K562 (cell line): ENCODE results near the gene ST6GALNAC6. TPM values are rescaled to one million over a fixed set of nuclear protein-coding genes. Genes with fewer than 3 reads are reported as not detected.
A peak's percentile ranks its signal among the peaks of the same experiment; 100 is the strongest.

Experiments used
- ATAC-seq: fragments of 200-7000 bp; cut with Tn5 transposase; 3 replicates; pipeline ENCODE4 v1.9.1; 2020; ENCODE audit warnings: moderate library complexity
- BruUV-seq: library from RNA; stranded (reverse); fragments of 400-500 nt; replicated peaks from 2 replicates; lab custom pipeline; 2021; lab: Mats Ljungman, UMichigan
- CTCF ChIA-PET: fragments of 300-600 bp; formaldehyde crosslinking; extraction: SDS; loops from one replicate; lab custom pipeline; 2021; ENCODE audit warnings: low intra/inter-chr PET ratio; lab: Yijun Ruan, JAX
- POLR2A ChIA-PET: fragments of 300-600, 350-650 bp; sonication (Branson Sonifier 250); formaldehyde crosslinking; extraction: SDS; loops from one replicate; lab custom pipeline; 2021; ENCODE audit warnings: antibody characterized with exemption, inconsistent platforms; lab: Yijun Ruan, JAX
- DNase-seq, 4 experiments: peaks; one replicate each; pipeline versions ENCODE4 v3.0.0 to v3.0.0-alpha.2; 2011 to 2018; ENCODE audit warnings: low spot score in 3 of 4, mixed read lengths in 3 of 4; ENCODE audit errors: extremely low read depth in 1 of 4
- FAIRE-seq: peaks from 2 replicates; lab custom pipeline; 2011; peaks lifted over from hg19 to GRCh38; lab: Jason Lieb, UNC
- H2AFZ ChIP-seq: 2 replicates; pipeline ENCODE4 v1.6.0; 2011; ENCODE audit warnings: low read depth, low read length, control low read depth, inconsistent platforms
- H3K27ac ChIP-seq: fragments of 200-600 bp; 3 replicates; pipeline ENCODE4 v1.8.0; 2011; ENCODE audit warnings: low read depth, mild to moderate bottlenecking, control low read depth, inconsistent platforms, low read length, moderate library complexity, mixed read lengths; ENCODE audit errors: extremely low read depth
- H3K27me3 ChIP-seq, 2 experiments: fragments of 300-600 bp in 1 of 2; 2 replicates in 1 of 2; 3 replicates in 1 of 2; pipeline versions ENCODE4 v1.6.0 to v1.8.0; 2011; ENCODE audit warnings: inconsistent platforms in 2 of 2, low read length in 2 of 2, mild to moderate bottlenecking in 1 of 2, mixed read lengths in 1 of 2, moderate library complexity in 1 of 2; ENCODE audit not compliant: control insufficient read depth in 2 of 2, insufficient read depth in 2 of 2
- H3K36me3 ChIP-seq: fragments of 300-600 bp; 3 replicates; pipeline ENCODE4 v1.8.0; 2011; ENCODE audit warnings: mild to moderate bottlenecking, low read length, inconsistent platforms; ENCODE audit not compliant: control insufficient read depth, insufficient read depth
- H3K4me1 ChIP-seq, 2 experiments: fragments of 200-600 bp in 1 of 2; replicated peaks in 1 of 2; 2 replicates in 1 of 2; 3 replicates in 1 of 2; pipeline versions ENCODE4 v1.5.1 to v1.8.0; 2011; ENCODE audit warnings: inconsistent platforms in 2 of 2, low read length in 2 of 2, mild to moderate bottlenecking in 1 of 2, mixed read lengths in 1 of 2, moderate library complexity in 1 of 2; ENCODE audit not compliant: control insufficient read depth in 2 of 2, insufficient read depth in 2 of 2
- H3K4me2 ChIP-seq: 2 replicates; pipeline ENCODE4 v1.6.1; 2011; ENCODE audit warnings: low read length, control low read depth, inconsistent platforms, mixed read lengths; ENCODE audit not compliant: insufficient read depth
- H3K4me3 ChIP-seq: fragments of 200-600 bp; sonication (generic), shearing (Covaris generic); 2 replicates; pipeline ENCODE4 v1.5.1; 2016; ENCODE audit warnings: control low read depth, inconsistent platforms
- H3K79me2 ChIP-seq: fragments of 200-600 bp; 3 replicates; pipeline ENCODE4 v1.8.0; 2011; ENCODE audit warnings: low read length, inconsistent platforms; ENCODE audit not compliant: control insufficient read depth, insufficient read depth
- H3K9ac ChIP-seq, 2 experiments: 2 replicates each; pipeline versions ENCODE4 v1.6.0 to v1.6.1; 2011; ENCODE audit warnings: low read depth in 2 of 2, low read length in 2 of 2, control low read depth in 1 of 2, inconsistent platforms in 1 of 2, mild to moderate bottlenecking in 1 of 2, mixed read lengths in 1 of 2; ENCODE audit not compliant: insufficient read depth in 1 of 2
- H3K9me1 ChIP-seq: one replicate; pipeline ENCODE4 v1.6.0; 2011; ENCODE audit warnings: inconsistent platforms, mild to moderate bottlenecking, low read length, moderate library complexity; ENCODE audit not compliant: control insufficient read depth, insufficient read depth
- H3K9me3 ChIP-seq: replicated peaks from 2 replicates; pipeline ENCODE4 v1.5.1; 2011; ENCODE audit warnings: low read depth, low read length, inconsistent platforms; ENCODE audit not compliant: control insufficient read depth, insufficient read depth
- H4K20me1 ChIP-seq: replicated peaks from 2 replicates; pipeline ENCODE4 v1.6.1; 2011; ENCODE audit warnings: low read length, inconsistent platforms, mixed read lengths; ENCODE audit not compliant: control insufficient read depth, insufficient read depth
- ARID4B ChIP-seq: sonication (generic); formaldehyde crosslinking; IDR thresholded peaks from 2 replicates; pipeline ENCODE4 v1.8.0; 2022; ENCODE audit warnings: mild to moderate bottlenecking, missing genetic modification reagents
- CREM ChIP-seq: IDR thresholded peaks from 2 replicates; pipeline ENCODE4 v1.6.1; 2014; ENCODE audit warnings: antibody characterized with exemption, low read depth
- E2F6 ChIP-seq, 2 experiments: IDR thresholded peaks; 2 replicates each; pipeline ENCODE4 v1.6.1; 2011; ENCODE audit warnings: borderline replicate concordance in 1 of 2, control low read depth in 1 of 2, low read depth in 1 of 2, low read length in 1 of 2, mild to moderate bottlenecking in 1 of 2, mixed read lengths in 1 of 2, moderate library complexity in 1 of 2; ENCODE audit not compliant: insufficient read depth in 1 of 2, insufficient read length in 1 of 2, poor library complexity in 1 of 2, severe bottlenecking in 1 of 2; ENCODE audit errors: extremely low read depth in 1 of 2
- ESRRB ChIP-seq: fragments of 250-450 bp; sonication (Bioruptor Pico); IDR thresholded peaks from 2 replicates; pipeline ENCODE4 v1.5.0; 2020; ENCODE audit warnings: mild to moderate bottlenecking, moderate library complexity, borderline replicate concordance
- GTF2A2 ChIP-seq: IDR thresholded peaks from 2 replicates; pipeline ENCODE4 v1.6.1; 2016; ENCODE audit warnings: mild to moderate bottlenecking, missing genetic modification characterization, missing compliant biosample characterization
- HMGN3 ChIP-seq: IDR thresholded peaks from 2 replicates; pipeline ENCODE4 v1.6.1; 2011; ENCODE audit warnings: borderline replicate concordance, low read depth, mild to moderate bottlenecking, mixed read lengths, low read length; ENCODE audit not compliant: insufficient read length; ENCODE audit errors: extremely low read depth
- KHSRP ChIP-seq: fragments of 450-650 bp; IDR thresholded peaks from 2 replicates; pipeline ENCODE4 v1.6.1; 2017
- NR2C2 ChIP-seq, 2 experiments: fragments of 200-800 bp in 1 of 2; sonication (Bioruptor generic) in 1 of 2; sonication (generic) in 1 of 2; formaldehyde crosslinking in 1 of 2; IDR thresholded peaks; 2 replicates each; pipeline versions ENCODE4 v1.6.1 to v1.8.0; 2016 to 2022; ENCODE audit warnings: mild to moderate bottlenecking in 1 of 2, missing compliant biosample characterization in 1 of 2, missing genetic modification characterization in 1 of 2, missing genetic modification reagents in 1 of 2
- PHTF2 ChIP-seq: fragments of 250-450 bp; sonication (Bioruptor Pico); IDR thresholded peaks from 2 replicates; pipeline ENCODE4 v1.5.0; 2021; ENCODE audit warnings: mild to moderate bottlenecking
- POLR3G ChIP-seq: IDR thresholded peaks from 2 replicates; pipeline ENCODE4 v1.6.1; 2011; ENCODE audit not compliant: insufficient read length, insufficient replicate concordance; ENCODE audit errors: extremely low read depth
- RCOR1 ChIP-seq, 2 experiments: IDR thresholded peaks; 2 replicates each; pipeline ENCODE4 v1.6.1; 2012; ENCODE audit warnings: low read depth in 2 of 2, low read length in 2 of 2, borderline replicate concordance in 1 of 2, improper control_type of control experiment in 1 of 2
- SMARCB1 ChIP-seq: IDR thresholded peaks from 2 replicates; pipeline ENCODE4 v1.6.1; 2011; ENCODE audit warnings: improper control_type of control experiment, low read depth; ENCODE audit not compliant: insufficient read length
- ZFP36 ChIP-seq: fragments of 150-350 bp; IDR thresholded peaks from 2 replicates; pipeline ENCODE4 v1.6.1; 2018; ENCODE audit warnings: low read length, low read depth; ENCODE audit not compliant: partially characterized antibody
- ZNF444 ChIP-seq: fragments of 250-450 bp; sonication (Bioruptor Pico); IDR thresholded peaks from 2 replicates; pipeline ENCODE4 v1.4.0; 2020; ENCODE audit warnings: mild to moderate bottlenecking, moderate library complexity
- WGBS: fragments of 100-300 bp; shearing (Covaris generic); methylation state at CpG from one replicate; pipeline ENCODE4 v1.1.6; 2016; ENCODE audit warnings: low coverage, mixed read lengths; ENCODE audit not compliant: insufficient coverage; ENCODE audit errors: missing lambda C conversion rate; 5-methylcytosine and 5-hydroxymethylcytosine counted together
- in situ Hi-C: fragments of 300-500 bp; cut with MboI; formaldehyde crosslinking; loops from 4 replicates; pipeline ENCODE4 v1.15.0; 2018; ENCODE audit warnings: inconsistent platforms, mixed read lengths
- intact Hi-C: fragments of 100-400 bp; cut with micrococcal nuclease; formaldehyde crosslinking; loops from 2 replicates; pipeline ENCODE4 v1.14.2; 2022
- polyA plus RNA-seq, 8 experiments: library from polyadenylated mRNA; depleted of rRNA in 4 of 8; stranded (reverse) in 5 of 8; unstranded in 3 of 8; fragments of >200 nt; fragmentation: Nextera tagmentation in 2 of 8; fragmentation: Illumina TruSeq in 1 of 8; extraction: Ambion mirVana in 2 of 8; extraction: Trizol in 1 of 8; gene quantifications; 2 replicates each; pipeline versions ENCODE4 v1.2.1 to v1.2.3, GENCODE V29; 2011 to 2014; ENCODE audit warnings: inconsistent platforms in 1 of 8, missing spikeins in 1 of 8
- total RNA-seq, 7 experiments: library from RNA; depleted of rRNA in 6 of 7; stranded (reverse); fragments of >200 nt in 6 of 7; fragmentation: Illumina TruSeq in 2 of 7; extraction: Trizol in 2 of 7; gene quantifications; 2 replicates each; pipeline versions ENCODE4 v1.2.1 to v1.2.3, GENCODE V29; 2011 to 2021; ENCODE audit warnings: low replicate concordance in 1 of 7

ST6GALNAC6 gene
- total and polyA plus RNA-seq, 9 of the 15 experiments (the other 6 are each of a cell fraction or from before 2014, with no cell fraction given): 0.13 to 23.0 (median 14.5) TPM

- Histone ChIP-seq H3K9ac (peak overlapping the region in 1 of 2 experiments; percentile 69; a peak in 2 of 4 replicates), H4K20me1 (no peaks in the 10 kb centered on the region), H3K36me3 (no peaks in the 10 kb centered on the region), H3K4me2 (peak overlapping the region; percentile 57; the same call in 1 of the 2 replicates), H3K27me3 (no peaks in the 10 kb centered on the region), H3K4me3 (no peak overlapping the region), H3K9me3 (no peaks in the 10 kb centered on the region), H2AFZ (no peak overlapping the region), H3K79me2 (0 out of 3 replicates have a peak, but pooled peaks cover 4% of the 10 kb centered on the region), H3K9me1 (no peaks in the 10 kb centered on the region), H3K27ac (no peak overlapping the region; the same call in 2 of the 3 replicates), H3K4me1 (peaks cover 37 to 72% of the 10 kb centered on the region in 2 experiments)
- WGBS: 50% methylated on average over 9 of the region's 11 CpGs
- in situ Hi-C loops (loop anchor here (5.0 to 10.0 kb wide), 2 partner anchors 427 to 714 kb away; no protein-coding TSS in a partner anchor), intact Hi-C loops (no loop called here)
- no peak for FAIRE-seq
- ChIA-PET CTCF (no interaction called here), POLR2A (interaction anchor here (0.5 to 1.4 kb wide), 6 partner anchors 10 to 847 kb away, joined by 3 to 5 read pairs (median 3); no protein-coding TSS in a partner anchor)
- no TSS peak for BruUV-seq
- peak; percentile 17 for ATAC-seq
- DNase-seq: peak in 1 of 4 experiments; percentile 42
- TF ChIP-seq SMARCB1 (no peak), GTF2A2 (tag) (no peak), CREM (no peak), PHTF2 (CRISPR knock-in tag) (no peak), E2F6 (IDR thresholded peaks at IDR 0.05; ENCODE audit: borderline replicate concordance in 1 of 2, extremely low read depth in 1 of 2, insufficient read depth in 1 of 2, insufficient read length in 1 of 2, low read depth in 1 of 2, low read length in 1 of 2, poor library complexity in 1 of 2, severe bottlenecking in 1 of 2) (no peak), RCOR1 (IDR thresholded peaks at IDR 0.05; ENCODE audit: borderline replicate concordance in 1 of 2, low read depth in 2 of 2, low read length in 2 of 2) (0 out of 4 replicates have a peak, but pooled peaks of 1 of the 2 experiments have one; percentile 23), KHSRP (no peak), NR2C2 (CRISPR knock-in tag; IDR thresholded peaks at IDR 0.05) (no peak), NR2C2 (tag; IDR thresholded peaks at IDR 0.05) (no peak), ARID4B (no peak; the same call in 1 of the 2 replicates), POLR3G (no peak), ZFP36 (peak; percentile 86), ESRRB (CRISPR knock-in tag) (no peak), HMGN3 (no peak), ZNF444 (CRISPR knock-in tag) (no peak)
Observed at GRCh38 chr9:127928676-127929624, 29.5 kb upstream of the ST6GALNAC6 start.
